AG09309 (cell line): ENCODE data around the gene GLRX3.
A peak's percentile ranks its signal among the peaks of the same experiment; 100 is the strongest.

Experiments
- DNase-seq: peaks from one replicate; pipeline ENCODE4 v3.0.0-alpha.2; 2010; ENCODE audit warnings: low read depth
- H3K4me3 ChIP-seq: 2 replicates; pipeline ENCODE4 v1.5.1; 2011; ENCODE audit warnings: mild to moderate bottlenecking, low read depth, low read length, moderate library complexity; ENCODE audit not compliant: control insufficient read depth
- TF ChIP-seq, protein P1 (sequence below): IDR thresholded peaks from 2 replicates; pipeline ENCODE4 v1.5.1; 2011; ENCODE audit warnings: mild to moderate bottlenecking, low read depth, low read length, inconsistent platforms; ENCODE audit not compliant: insufficient read depth, control insufficient read depth; ENCODE audit errors: missing control alignments

The GLRX3 gene

DNA sequence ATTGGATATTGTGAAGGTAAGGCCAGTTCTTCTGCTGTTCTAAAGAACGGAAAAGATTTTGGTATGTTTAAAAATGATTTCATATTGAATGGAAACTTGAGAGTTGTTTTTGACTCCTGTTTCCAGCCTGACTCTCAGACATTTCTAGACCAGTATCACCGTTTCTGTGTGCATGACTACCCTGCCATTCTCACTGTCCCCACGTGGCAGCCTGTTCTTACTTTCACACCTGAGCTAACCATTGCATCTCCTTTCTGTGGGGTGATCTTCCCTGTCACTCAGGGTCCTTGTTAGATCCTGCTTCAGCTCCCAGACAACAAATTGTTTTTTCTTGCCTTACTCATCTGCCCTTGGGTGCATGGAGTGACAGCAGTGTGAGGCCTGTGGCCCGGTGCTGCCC lies 38.9 kb downstream of the GLRX3 start:
- no peak overlapping the region for H3K4me3 ChIP-seq
- DNase-seq, result no peak
- TF ChIP-seq, protein P1, sequence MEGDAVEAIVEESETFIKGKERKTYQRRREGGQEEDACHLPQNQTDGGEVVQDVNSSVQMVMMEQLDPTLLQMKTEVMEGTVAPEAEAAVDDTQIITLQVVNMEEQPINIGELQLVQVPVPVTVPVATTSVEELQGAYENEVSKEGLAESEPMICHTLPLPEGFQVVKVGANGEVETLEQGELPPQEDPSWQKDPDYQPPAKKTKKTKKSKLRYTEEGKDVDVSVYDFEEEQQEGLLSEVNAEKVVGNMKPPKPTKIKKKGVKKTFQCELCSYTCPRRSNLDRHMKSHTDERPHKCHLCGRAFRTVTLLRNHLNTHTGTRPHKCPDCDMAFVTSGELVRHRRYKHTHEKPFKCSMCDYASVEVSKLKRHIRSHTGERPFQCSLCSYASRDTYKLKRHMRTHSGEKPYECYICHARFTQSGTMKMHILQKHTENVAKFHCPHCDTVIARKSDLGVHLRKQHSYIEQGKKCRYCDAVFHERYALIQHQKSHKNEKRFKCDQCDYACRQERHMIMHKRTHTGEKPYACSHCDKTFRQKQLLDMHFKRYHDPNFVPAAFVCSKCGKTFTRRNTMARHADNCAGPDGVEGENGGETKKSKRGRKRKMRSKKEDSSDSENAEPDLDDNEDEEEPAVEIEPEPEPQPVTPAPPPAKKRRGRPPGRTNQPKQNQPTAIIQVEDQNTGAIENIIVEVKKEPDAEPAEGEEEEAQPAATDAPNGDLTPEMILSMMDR, result no peak

DNA sequence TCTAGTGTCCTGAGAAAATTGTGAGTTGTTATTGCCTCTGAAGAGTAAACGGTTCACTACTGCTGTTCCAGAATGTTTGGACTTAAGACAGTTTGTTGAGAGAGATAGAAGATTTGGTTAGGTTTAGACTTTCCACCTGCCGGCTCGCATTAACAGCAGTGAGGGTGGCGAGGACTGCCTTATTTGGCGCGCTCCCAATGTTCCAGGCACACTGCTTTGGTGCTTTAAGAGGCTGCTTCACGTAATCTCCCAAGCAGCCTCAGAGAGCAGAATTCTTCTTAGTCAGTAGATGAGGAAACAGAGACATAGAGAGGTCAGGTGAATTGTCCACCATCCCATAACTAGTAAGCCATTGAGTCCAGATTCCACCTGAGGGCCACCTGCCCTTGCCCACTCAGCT lies 41.1 kb downstream of the GLRX3 start:
- no peak for DNase-seq
- TF ChIP-seq, protein P1, result no peak

DNA sequence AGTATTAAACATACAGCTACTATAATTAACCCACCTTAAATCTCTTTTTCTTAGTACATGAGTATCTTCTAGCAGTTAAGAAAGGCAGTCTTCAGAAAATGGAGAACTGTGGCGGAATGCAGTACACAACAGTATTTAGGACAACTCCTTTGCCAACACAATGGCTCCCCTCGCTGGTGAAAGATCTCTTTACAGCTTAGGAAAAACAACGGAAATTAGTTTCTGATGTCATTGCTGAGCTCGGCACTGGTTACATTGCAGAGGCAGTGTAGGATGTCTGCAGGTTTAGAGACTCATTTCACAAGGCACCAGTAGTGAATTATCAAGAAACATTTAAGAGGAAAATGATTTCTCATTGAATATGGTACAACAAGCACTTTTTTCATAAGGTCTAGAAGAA lies 43.4 kb downstream of the GLRX3 start:
- peak; percentile 27 for DNase-seq
- TF ChIP-seq, protein P1, result peak; percentile 47
- H3K4me3 ChIP-seq, result no peak overlapping the region

More for the DNA sequence above, 41.1 kb downstream of the GLRX3 start:
- H3K4me3 ChIP-seq, result no peak overlapping the region

DNA sequence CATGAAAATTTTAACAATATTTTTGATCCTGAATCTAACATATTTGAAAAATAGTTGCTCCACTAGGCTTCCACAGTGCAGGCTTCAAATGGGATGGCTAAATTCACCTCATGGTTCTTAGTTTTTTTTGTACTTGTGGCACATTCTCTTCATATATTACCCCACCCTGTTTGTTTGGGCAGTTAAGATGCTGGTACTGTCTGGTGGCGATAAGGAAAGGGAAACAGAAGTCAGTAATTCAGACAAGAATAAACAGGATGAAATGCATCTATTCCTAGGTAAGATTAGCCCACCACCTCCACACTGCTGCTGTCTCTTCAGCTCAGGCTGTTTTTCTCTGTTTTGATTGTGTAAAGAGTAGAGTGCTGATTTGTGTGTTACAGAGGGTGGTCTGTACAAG lies 44.2 kb downstream of the GLRX3 start:
- H3K4me3 ChIP-seq, result no peak overlapping the region
- TF ChIP-seq, protein P1, result no peak
- DNase-seq, result no peak

DNA sequence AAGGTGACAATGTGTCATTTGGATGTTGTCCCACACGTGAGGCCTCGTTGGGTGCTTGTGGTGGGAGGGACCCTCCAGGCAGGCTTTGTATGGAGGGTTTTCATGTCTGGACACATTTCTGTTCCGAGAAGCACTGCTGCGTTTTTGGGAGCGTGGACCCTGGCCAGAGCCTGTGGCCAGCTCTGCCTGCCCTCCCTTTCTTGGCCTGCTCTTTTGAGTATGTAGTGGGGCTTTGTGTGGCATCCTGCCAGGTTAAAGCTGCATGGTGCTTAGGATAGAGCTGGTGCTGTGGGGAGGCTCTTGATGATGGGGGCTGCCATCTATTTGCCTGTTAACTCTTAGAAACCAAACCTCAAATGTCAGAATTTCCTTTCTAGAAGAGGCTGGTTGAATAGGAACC lies 45.7 kb downstream of the GLRX3 start:
- no peak for DNase-seq
- H3K4me3 ChIP-seq, result no peak overlapping the region
- TF ChIP-seq, protein P1, result no peak

DNA sequence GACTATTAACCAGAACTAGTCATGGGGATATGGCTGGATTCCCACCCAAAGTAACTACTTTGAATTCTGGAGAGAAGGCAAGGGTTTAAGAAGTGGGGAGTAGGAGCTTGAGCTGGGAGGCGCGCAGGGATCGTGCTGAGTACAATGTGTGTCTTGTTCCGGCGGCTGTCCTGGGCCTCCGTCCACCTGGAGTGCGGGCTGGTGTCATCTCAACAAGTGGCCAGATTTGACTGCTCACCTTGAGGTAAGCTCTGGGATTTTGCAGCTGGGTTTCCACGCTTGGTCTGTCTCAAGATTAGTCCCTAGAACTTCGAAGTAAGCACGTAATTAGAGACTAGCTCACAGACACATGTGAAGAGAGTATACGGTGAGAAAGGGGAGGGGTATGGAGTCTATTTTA lies 49.4 kb downstream of the GLRX3 start:
- H3K4me3 ChIP-seq, result no peak overlapping the region
- no peak for DNase-seq
- TF ChIP-seq, protein P1, result no peak
